ENCODE measurements around the gene PGLYRP3. TPM values are rescaled to one million over a fixed set of nuclear protein-coding genes. Genes with fewer than 3 reads are reported as not detected.

Gene PGLYRP3
- total and polyA plus RNA-seq, 2 experiments from 2014 or later, result not detected

DNA sequence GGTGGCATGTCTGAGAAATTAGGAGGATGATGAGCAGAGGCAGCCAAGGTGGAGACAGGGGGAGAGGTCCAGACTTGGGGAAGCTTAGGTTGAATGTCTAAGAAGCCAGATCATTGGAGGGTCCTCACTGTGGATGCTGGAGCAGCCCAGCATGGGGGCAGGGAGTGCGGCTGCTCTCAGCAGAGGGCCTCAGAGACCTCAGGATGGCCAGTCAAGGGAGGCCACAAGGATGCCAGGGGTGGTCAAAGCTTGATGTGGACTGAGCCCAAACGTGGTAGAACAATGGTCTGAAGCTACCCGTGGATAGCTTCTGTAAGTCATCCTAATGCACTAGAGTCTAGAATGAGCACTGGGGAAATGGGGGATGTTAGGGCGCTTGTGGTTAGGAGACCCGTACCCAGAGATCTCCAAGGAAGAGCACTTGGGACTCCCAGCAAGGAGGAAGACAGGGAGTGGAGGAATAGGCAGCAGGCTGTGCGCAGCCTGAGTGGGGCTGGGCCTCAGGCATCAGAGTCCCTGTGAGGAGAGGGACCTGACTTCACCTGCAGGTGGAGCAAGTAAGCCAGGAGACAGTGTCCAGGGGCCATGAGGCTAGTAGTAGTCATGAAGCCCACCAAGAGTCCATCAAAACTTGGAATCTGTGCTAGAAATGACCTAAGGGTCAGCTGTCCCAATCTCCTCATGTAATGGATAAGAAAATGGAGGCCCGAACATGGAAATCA is 40.6 kb upstream of the PGLYRP3 start:
- Histone ChIP-seq H4K20me1 (ENCODE audit: insufficient read depth, poor library complexity, severe bottlenecking) (no peaks in the 10 kb centered on the region), H3K27me3 (peaks cover 21% of the 10 kb centered on the region), H3K4me1 (ENCODE audit: insufficient read depth) (no peaks in the 10 kb centered on the region), H3K9me2 (replicated peaks; ENCODE audit: insufficient read depth) (no peaks in the 10 kb centered on the region), H3K27ac (no peak overlapping the region), H3K79me2 (no peaks in the 10 kb centered on the region), H3K4me2 (no peak overlapping the region), H3K9me3 (ENCODE audit: low read depth) (no peaks in the 10 kb centered on the region), H3K36me3 (replicated peaks; ENCODE audit: insufficient read depth, low read depth) (no peaks in the 10 kb centered on the region), H3K4me3 (no peak overlapping the region), H2AFZ (no peak overlapping the region)
- WGBS (ENCODE audit: low lambda C conversion rate, missing lambda C conversion rate), result 72% methylated on average over 7 of the region's 7 CpGs
- peak; percentile 37 for DNase-seq (ENCODE audit: low spot score)
- TF ChIP-seq, protein P1, sequence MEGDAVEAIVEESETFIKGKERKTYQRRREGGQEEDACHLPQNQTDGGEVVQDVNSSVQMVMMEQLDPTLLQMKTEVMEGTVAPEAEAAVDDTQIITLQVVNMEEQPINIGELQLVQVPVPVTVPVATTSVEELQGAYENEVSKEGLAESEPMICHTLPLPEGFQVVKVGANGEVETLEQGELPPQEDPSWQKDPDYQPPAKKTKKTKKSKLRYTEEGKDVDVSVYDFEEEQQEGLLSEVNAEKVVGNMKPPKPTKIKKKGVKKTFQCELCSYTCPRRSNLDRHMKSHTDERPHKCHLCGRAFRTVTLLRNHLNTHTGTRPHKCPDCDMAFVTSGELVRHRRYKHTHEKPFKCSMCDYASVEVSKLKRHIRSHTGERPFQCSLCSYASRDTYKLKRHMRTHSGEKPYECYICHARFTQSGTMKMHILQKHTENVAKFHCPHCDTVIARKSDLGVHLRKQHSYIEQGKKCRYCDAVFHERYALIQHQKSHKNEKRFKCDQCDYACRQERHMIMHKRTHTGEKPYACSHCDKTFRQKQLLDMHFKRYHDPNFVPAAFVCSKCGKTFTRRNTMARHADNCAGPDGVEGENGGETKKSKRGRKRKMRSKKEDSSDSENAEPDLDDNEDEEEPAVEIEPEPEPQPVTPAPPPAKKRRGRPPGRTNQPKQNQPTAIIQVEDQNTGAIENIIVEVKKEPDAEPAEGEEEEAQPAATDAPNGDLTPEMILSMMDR (IDR thresholded peaks at IDR 0.05; ENCODE audit: poor library complexity), result peak; percentile 33
- TF ChIP-seq EZH2phosphoT487 (IDR thresholded peaks at IDR 0.05; ENCODE audit: low read depth, severe bottlenecking, unreplicated experiment), result no peak

DNA sequence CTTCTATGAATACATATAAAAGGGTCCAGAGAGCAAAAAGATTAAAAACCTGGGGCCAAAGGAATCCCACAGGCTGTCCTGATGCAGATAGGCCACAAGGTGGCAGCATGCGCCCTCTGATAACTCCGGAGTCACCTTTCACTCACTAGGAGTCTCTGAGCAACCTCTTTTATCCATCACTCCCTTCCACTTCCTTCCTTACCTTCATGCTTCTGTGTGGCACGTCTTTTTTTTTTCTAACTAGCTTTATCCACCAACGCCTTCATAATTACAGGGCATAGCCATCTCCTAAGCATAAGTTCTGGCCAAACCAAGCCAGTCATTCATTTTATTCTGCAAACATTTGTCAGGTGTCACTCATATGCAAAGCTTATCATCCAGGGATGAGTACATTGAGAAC is 39.8 kb upstream of the PGLYRP3 start:
- DNase-seq (ENCODE audit: low spot score), result peak; percentile 84
- no peaks in the 10 kb centered on the region for H3K79me2 ChIP-seq

GRCh38 chr1:153350321-153350957 is 37.7 kb upstream of the PGLYRP3 start:
- Histone ChIP-seq H3K4me3 (no peak overlapping the region), H3K9me3 (ENCODE audit: low read depth) (no peaks in the 10 kb centered on the region), H3K36me3 (replicated peaks; ENCODE audit: insufficient read depth, low read depth) (no peaks in the 10 kb centered on the region), H3K79me2 (no peaks in the 10 kb centered on the region), H3K27ac (no peak overlapping the region), H2AFZ (no peak overlapping the region), H3K27me3 (peaks cover 17% of the 10 kb centered on the region), H3K4me1 (ENCODE audit: insufficient read depth) (no peaks in the 10 kb centered on the region), H3K4me2 (no peak overlapping the region), H3K9me2 (replicated peaks; ENCODE audit: insufficient read depth) (no peaks in the 10 kb centered on the region), H4K20me1 (ENCODE audit: insufficient read depth, poor library complexity, severe bottlenecking) (no peaks in the 10 kb centered on the region)
- 8% methylated on average over 1 of the region's 1 CpG for WGBS (ENCODE audit: low lambda C conversion rate, missing lambda C conversion rate)
- TF ChIP-seq, protein P1 (IDR thresholded peaks at IDR 0.05; ENCODE audit: poor library complexity), result no peak
- TF ChIP-seq EZH2 (IDR thresholded peaks at IDR 0.05; ENCODE audit: borderline replicate concordance), result no peak
- no peak for TF ChIP-seq EZH2phosphoT487 (IDR thresholded peaks at IDR 0.05; ENCODE audit: low read depth, severe bottlenecking, unreplicated experiment)
- DNase-seq (ENCODE audit: low spot score), result no peak

More for the DNA sequence above, 39.8 kb upstream of the PGLYRP3 start:
- H3K4me3 ChIP-seq, result no peak overlapping the region
- no peak overlapping the region for H2AFZ ChIP-seq
- H3K9me3 ChIP-seq (ENCODE audit: low read depth), result no peaks in the 10 kb centered on the region
- H3K27me3 ChIP-seq, result peaks cover 17% of the 10 kb centered on the region
- H3K27ac ChIP-seq, result no peak overlapping the region
- H3K9me2 ChIP-seq (replicated peaks; ENCODE audit: insufficient read depth), result no peaks in the 10 kb centered on the region
- no peaks in the 10 kb centered on the region for H4K20me1 ChIP-seq (ENCODE audit: insufficient read depth, poor library complexity, severe bottlenecking)
- H3K36me3 ChIP-seq (replicated peaks; ENCODE audit: insufficient read depth, low read depth), result no peaks in the 10 kb centered on the region
- H3K4me1 ChIP-seq (ENCODE audit: insufficient read depth), result no peaks in the 10 kb centered on the region
- no peak overlapping the region for H3K4me2 ChIP-seq
- 0% methylated on average over 4 of the region's 4 CpGs for WGBS (ENCODE audit: low lambda C conversion rate, missing lambda C conversion rate)
- no peak for TF ChIP-seq EZH2 (IDR thresholded peaks at IDR 0.05; ENCODE audit: borderline replicate concordance)
- TF ChIP-seq, protein P1 (IDR thresholded peaks at IDR 0.05; ENCODE audit: poor library complexity), result peak; percentile 94
